Choroid plexus epithelial cell (primary cell): ENCODE results near the gene FANCL.
"Not testable (repeated sequence)": the region's sequence is repeated elsewhere in the genome, so short reads cannot be mapped to it uniquely, and the experiment has no call there.

Experiments used
- DNase-seq: peaks from one replicate; pipeline ENCODE4 v3.0.0-alpha.2; 2010; ENCODE audit warnings: low read depth
- H3K4me3 ChIP-seq: 2 replicates; pipeline ENCODE4 v1.5.1; 2011; ENCODE audit warnings: low read depth, mild to moderate bottlenecking, control low read depth, low read length, moderate library complexity
- CTCF ChIP-seq: conservative IDR thresholded peaks from 2 replicates; pipeline ENCODE4 v1.5.1; 2011; ENCODE audit warnings: low read depth, mild to moderate bottlenecking, control low read depth, inconsistent platforms, low read length, moderate library complexity

The FANCL gene

GRCh38 chr2:58261209-58261608, 20.1 kb upstream of the FANCL start:
- DNase-seq, result no peak
- H3K4me3 ChIP-seq, result no peak overlapping the region
- no peak for TF ChIP-seq CTCF

DNA sequence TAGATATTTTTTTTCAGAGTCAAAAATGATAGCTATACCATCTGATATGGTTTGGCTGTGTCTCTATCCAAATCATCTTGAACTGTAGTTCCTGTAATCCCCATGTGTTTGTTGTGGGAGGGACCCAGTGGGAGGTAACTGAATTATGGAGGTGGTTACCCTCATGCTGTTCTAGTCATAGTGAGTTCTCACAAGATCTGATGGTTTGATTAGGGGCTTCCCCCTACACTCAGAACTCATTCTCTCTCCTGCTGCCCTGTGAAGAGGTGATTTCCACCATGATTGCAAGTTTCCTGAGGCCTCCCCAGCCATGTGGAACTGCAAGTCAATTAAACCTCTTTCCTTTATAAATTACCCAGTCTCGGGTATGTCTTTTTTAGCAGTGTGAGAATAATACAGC, 17.3 kb upstream of the FANCL start:
- not testable (repeated sequence) for DNase-seq, H3K4me3 ChIP-seq

- DNase-seq, H3K4me3 ChIP-seq: not testable (repeated sequence)
Measured at GRCh38 chr2:58251331-58252201, 10.4 kb upstream of the FANCL start.

DNA sequence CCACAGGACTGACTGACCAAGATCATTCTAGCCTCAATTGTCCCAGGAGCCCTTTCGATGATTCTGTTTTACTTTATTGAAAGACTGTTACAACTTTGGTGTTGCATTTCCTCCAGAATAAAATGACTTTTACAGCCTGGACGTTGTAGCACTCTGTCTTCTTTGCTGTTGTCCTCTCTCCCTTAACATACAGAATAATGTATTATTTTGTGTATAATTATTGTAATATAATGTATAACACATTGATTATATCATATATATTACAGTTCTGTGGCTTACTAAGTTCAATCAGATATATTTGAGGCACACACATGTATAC, 380 bp upstream of the FANCL start:
- no peak for DNase-seq
- TF ChIP-seq CTCF, result no peak
- peak overlapping the region; percentile 85 for H3K4me3 ChIP-seq

GRCh38 chr2:58239243-58239925, 1.7 kb downstream of the FANCL start:
- no peak overlapping the region for H3K4me3 ChIP-seq
- DNase-seq, result no peak

DNA sequence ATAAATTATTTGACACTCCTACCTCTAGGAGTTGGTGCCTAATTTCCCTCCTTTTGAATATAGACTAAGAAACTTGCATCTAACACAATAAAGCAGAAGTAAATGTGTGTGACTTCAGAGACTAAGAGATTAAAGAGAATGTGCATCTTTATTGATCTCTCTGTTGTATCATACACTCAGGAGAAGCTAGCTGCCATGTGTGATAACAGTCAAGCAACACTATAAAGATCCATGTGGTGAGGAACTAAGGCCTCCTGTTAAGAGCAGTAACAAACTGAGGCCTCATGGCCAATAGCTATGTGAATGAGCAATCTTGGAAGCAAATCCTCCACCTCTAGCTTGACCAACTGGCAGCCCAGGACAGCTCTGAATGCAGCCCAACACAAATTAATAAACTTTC, 3.4 kb downstream of the FANCL start:
- no peak overlapping the region for H3K4me3 ChIP-seq
- TF ChIP-seq CTCF, result no peak
- DNase-seq, result no peak

More at GRCh38 chr2:58239243-58239925, 1.7 kb downstream of the FANCL start:
- TF ChIP-seq CTCF, result no peak

DNA sequence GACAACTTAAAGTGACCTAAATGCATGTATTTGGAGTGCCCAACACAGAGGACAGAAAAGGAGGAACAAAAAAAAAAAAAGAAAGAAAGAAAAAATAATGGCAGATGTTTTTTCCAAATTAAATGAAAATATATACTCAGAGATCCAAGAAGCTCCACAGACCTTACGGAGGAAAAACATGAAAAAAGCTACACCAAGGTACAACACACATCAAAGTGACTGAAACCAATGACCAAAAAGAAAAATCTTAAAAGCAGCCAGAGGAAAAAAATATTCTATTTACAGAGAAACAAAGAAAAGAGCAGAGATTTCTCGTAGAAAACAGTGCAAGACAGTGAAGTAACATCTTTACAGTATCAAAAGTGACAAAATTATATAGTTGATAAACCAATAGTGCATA, 5.1 kb downstream of the FANCL start:
- H3K4me3 ChIP-seq, result no peak overlapping the region
- no peak for TF ChIP-seq CTCF
- no peak for DNase-seq

DNA sequence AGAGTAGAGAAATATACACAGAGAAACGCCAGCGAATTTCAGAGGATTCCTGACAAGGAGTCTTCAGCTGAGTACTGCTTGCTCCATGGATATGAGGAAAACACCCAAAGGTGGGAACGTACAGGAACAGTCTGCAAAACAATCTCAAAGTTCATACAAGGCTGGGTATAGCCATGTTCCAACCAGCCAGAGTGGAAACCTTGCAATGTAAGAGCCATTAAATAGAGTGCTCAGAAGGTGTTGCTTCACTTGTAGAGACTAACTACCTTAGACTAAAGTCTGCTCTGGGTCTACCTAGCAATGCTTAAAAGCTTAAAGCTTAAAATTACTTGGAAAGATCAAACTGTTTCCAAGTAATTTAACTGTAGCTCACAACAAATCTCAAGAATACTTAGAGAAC, 6.0 kb downstream of the FANCL start:
- TF ChIP-seq CTCF, result no peak
- no peak for DNase-seq
- H3K4me3 ChIP-seq, result no peak overlapping the region
